Astrocyte (in vitro differentiated cells and primary cell): Measurements from ENCODE around the gene ERBB2. TPM values are rescaled to one million over a fixed set of nuclear protein-coding genes. Genes with fewer than 3 reads are reported as not detected.

Source experiments
- DNase-seq: peaks from one replicate; pipeline ENCODE4 v3.0.0-alpha.2; 2010; ENCODE audit warnings: low read depth
- FAIRE-seq: peaks from 2 replicates; lab custom pipeline; 2011; peaks lifted over from hg19 to GRCh38; lab: Jason Lieb, UNC
- H2AFZ ChIP-seq: 2 replicates; pipeline ENCODE4 v1.6.0; 2012; ENCODE audit warnings: low read depth, low read length, inconsistent platforms
- H3K27ac ChIP-seq: 2 replicates; pipeline ENCODE4 v1.5.1; 2011; ENCODE audit warnings: low read depth, low read length, inconsistent platforms
- H3K27me3 ChIP-seq: 2 replicates; pipeline ENCODE4 v1.6.0; 2011; ENCODE audit warnings: low read length, inconsistent platforms; ENCODE audit not compliant: insufficient read depth
- H3K36me3 ChIP-seq: 2 replicates; pipeline ENCODE4 v1.5.1; 2011; ENCODE audit warnings: low read length, inconsistent platforms; ENCODE audit not compliant: insufficient read depth
- H3K4me1 ChIP-seq: 2 replicates; pipeline ENCODE4 v1.5.1; 2011; ENCODE audit warnings: low read length, inconsistent platforms; ENCODE audit not compliant: insufficient read depth
- H3K4me2 ChIP-seq: 2 replicates; pipeline ENCODE4 v1.6.0; 2012; ENCODE audit warnings: low read length, inconsistent platforms
- H3K4me3 ChIP-seq: 2 replicates; pipeline ENCODE4 v1.5.1; 2011; ENCODE audit warnings: low read depth, mild to moderate bottlenecking, low read length, inconsistent platforms; ENCODE audit not compliant: insufficient read depth
- H3K79me2 ChIP-seq: 2 replicates; pipeline ENCODE4 v1.6.0; 2012; ENCODE audit warnings: mild to moderate bottlenecking, low read length, inconsistent platforms; ENCODE audit not compliant: insufficient read depth
- H3K9ac ChIP-seq: 2 replicates; pipeline ENCODE4 v1.6.0; 2012; ENCODE audit warnings: mild to moderate bottlenecking, low read length, inconsistent platforms
- H3K9me3 ChIP-seq: 2 replicates; pipeline ENCODE4 v1.5.1; 2012; ENCODE audit warnings: low read depth, mild to moderate bottlenecking, low read length, inconsistent platforms; ENCODE audit not compliant: insufficient read depth
- H4K20me1 ChIP-seq: 2 replicates; pipeline ENCODE4 v1.6.0; 2012; ENCODE audit warnings: low read length, inconsistent platforms; ENCODE audit not compliant: insufficient read depth
- H3K27ac Mint-ChIP-seq: one replicate; pipeline ENCODE4 v1.8.0; 2021; ENCODE audit warnings: mild to moderate bottlenecking, mixed read lengths; ENCODE audit not compliant: unreplicated experiment
- H3K27me3 Mint-ChIP-seq: one replicate; pipeline ENCODE4 v1.8.0; 2021; ENCODE audit warnings: low read depth, mixed read lengths; ENCODE audit not compliant: unreplicated experiment
- H3K36me3 Mint-ChIP-seq: one replicate; pipeline ENCODE4 v1.8.0; 2021; ENCODE audit warnings: low read depth, mixed read lengths; ENCODE audit not compliant: unreplicated experiment
- H3K4me1 Mint-ChIP-seq: one replicate; pipeline ENCODE4 v1.8.0; 2021; ENCODE audit warnings: low read depth, mixed read lengths; ENCODE audit not compliant: unreplicated experiment
- H3K4me3 Mint-ChIP-seq: one replicate; pipeline ENCODE4 v1.8.0; 2021; ENCODE audit warnings: mild to moderate bottlenecking, moderate library complexity, mixed read lengths; ENCODE audit not compliant: unreplicated experiment
- H3K9me3 Mint-ChIP-seq: one replicate; pipeline ENCODE4 v1.8.0; 2021; ENCODE audit warnings: mild to moderate bottlenecking, mixed read lengths; ENCODE audit not compliant: unreplicated experiment
- EZH2 ChIP-seq: IDR thresholded peaks from 2 replicates; pipeline ENCODE4 v1.6.1; 2012; ENCODE audit warnings: mild to moderate bottlenecking, low read length, inconsistent platforms; ENCODE audit not compliant: insufficient read depth
- total RNA-seq: library from RNA; stranded (reverse); gene quantifications from 2 replicates; pipeline ENCODE4 v1.2.1, GENCODE V29; 2021
- TF ChIP-seq, protein P1 (sequence below): IDR thresholded peaks from 2 replicates; pipeline ENCODE4 v1.5.1; 2011; ENCODE audit warnings: low read depth, mild to moderate bottlenecking, inconsistent platforms, low read length, moderate library complexity; ENCODE audit not compliant: insufficient read depth

Gene ERBB2
- total RNA-seq, 1 donor from 2014 or later: 64.0 TPM

DNA sequence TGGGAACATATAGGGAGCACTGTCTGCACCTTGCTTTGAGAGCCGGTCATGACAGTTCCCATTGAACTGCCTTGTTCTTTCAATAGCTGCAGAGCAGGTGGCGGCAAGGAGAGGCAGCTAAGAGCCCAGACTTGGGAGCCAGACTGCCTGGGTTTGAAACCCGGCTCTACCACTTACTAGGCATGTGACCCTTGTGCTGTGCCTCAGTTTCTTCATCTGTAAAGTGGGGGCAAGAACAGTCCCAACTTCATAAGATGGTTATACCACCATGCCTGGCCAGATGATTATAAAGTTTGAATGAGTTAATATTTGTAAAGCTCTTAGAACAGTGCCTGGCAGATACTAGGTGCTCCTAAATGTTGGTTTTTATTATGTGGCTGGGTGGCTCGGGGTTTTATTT, 14.4 kb downstream of the ERBB2 start:
- Mint-ChIP-seq H3K27ac (no peak overlapping the region), H3K27me3 (no peaks in the 10 kb centered on the region), H3K4me1 (no peaks in the 10 kb centered on the region), H3K9me3 (no peaks in the 10 kb centered on the region), H3K4me3 (no peak overlapping the region), H3K36me3 (peaks cover 7% of the 10 kb centered on the region)
- H2AFZ ChIP-seq: no peak overlapping the region
- H3K9ac ChIP-seq: no peak overlapping the region
- DNase-seq: no peak
- no peak overlapping the region for H3K27ac ChIP-seq
- H3K79me2 ChIP-seq: no peaks in the 10 kb centered on the region
- TF ChIP-seq, protein P1, sequence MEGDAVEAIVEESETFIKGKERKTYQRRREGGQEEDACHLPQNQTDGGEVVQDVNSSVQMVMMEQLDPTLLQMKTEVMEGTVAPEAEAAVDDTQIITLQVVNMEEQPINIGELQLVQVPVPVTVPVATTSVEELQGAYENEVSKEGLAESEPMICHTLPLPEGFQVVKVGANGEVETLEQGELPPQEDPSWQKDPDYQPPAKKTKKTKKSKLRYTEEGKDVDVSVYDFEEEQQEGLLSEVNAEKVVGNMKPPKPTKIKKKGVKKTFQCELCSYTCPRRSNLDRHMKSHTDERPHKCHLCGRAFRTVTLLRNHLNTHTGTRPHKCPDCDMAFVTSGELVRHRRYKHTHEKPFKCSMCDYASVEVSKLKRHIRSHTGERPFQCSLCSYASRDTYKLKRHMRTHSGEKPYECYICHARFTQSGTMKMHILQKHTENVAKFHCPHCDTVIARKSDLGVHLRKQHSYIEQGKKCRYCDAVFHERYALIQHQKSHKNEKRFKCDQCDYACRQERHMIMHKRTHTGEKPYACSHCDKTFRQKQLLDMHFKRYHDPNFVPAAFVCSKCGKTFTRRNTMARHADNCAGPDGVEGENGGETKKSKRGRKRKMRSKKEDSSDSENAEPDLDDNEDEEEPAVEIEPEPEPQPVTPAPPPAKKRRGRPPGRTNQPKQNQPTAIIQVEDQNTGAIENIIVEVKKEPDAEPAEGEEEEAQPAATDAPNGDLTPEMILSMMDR: no peak
- no peak for TF ChIP-seq EZH2
- H3K36me3 ChIP-seq: peaks cover 17% of the 10 kb centered on the region
- H3K4me2 ChIP-seq: no peak overlapping the region
- H4K20me1 ChIP-seq: peaks cover 6% of the 10 kb centered on the region
- H3K4me3 ChIP-seq: no peak overlapping the region
- FAIRE-seq: no peak
- H3K4me1 ChIP-seq: no peaks in the 10 kb centered on the region
- H3K27me3 ChIP-seq: no peaks in the 10 kb centered on the region
- H3K9me3 ChIP-seq: no peaks in the 10 kb centered on the region

DNA sequence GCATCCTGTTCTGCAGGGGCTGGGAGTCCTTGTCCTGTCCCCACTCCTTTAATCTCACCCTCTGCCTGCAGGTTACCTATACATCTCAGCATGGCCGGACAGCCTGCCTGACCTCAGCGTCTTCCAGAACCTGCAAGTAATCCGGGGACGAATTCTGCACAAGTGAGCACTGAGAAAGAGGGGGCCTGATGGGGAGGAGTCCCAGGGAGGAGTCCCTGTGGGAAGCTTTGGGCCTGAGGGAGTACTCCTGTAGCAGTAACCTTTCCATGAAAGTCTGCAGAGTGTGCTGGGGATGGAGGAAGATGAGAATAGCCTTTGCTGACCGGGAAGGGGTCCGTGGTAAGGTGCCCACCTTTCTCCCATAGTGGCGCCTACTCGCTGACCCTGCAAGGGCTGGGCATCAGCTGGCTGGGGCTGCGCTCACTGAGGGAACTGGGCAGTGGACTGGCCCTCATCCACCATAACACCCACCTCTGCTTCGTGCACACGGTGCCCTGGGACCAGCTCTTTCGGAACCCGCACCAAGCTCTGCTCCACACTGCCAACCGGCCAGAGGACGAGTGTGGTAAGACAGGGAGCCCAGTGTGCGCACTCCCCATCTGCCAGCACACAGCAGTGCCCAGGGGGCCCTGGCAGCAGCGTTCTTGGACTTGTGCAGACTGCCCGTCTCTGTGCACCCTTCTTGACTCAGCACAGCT, 15.7 kb downstream of the ERBB2 start:
- H3K27me3 Mint-ChIP-seq: no peaks in the 10 kb centered on the region
- no peaks in the 10 kb centered on the region for H3K9me3 Mint-ChIP-seq
- Histone ChIP-seq H2AFZ (no peak overlapping the region), H3K9me3 (no peaks in the 10 kb centered on the region), H3K27me3 (no peaks in the 10 kb centered on the region), H3K4me3 (no peak overlapping the region), H3K79me2 (no peaks in the 10 kb centered on the region), H3K27ac (no peak overlapping the region), H3K4me2 (no peak overlapping the region), H3K36me3 (peaks cover 15% of the 10 kb centered on the region), H4K20me1 (peaks cover under 1% of the 10 kb centered on the region), H3K4me1 (no peaks in the 10 kb centered on the region), H3K9ac (no peak overlapping the region)
- no peak overlapping the region for H3K27ac Mint-ChIP-seq
- FAIRE-seq (no peak), DNase-seq (no peak)
- peaks cover 11% of the 10 kb centered on the region for H3K36me3 Mint-ChIP-seq
- no peak overlapping the region for H3K4me3 Mint-ChIP-seq
- no peak for TF ChIP-seq EZH2
- TF ChIP-seq, protein P1: no peak
- H3K4me1 Mint-ChIP-seq: no peaks in the 10 kb centered on the region
